HEK293 (cell line): ENCODE measurements around the gene ARHGAP36.

Source experiments
- CTCF ChIA-PET: fragments of 350-600 bp; formaldehyde crosslinking; extraction: SDS; loops from one replicate; lab custom pipeline; 2021; ENCODE audit warnings: antibody characterized with exemption; lab: Yijun Ruan, JAX
- POLR2A ChIA-PET: fragments of 300-600 bp; formaldehyde crosslinking; extraction: SDS; loops from one replicate; lab custom pipeline; 2020; ENCODE audit warnings: antibody characterized with exemption, inconsistent platforms; lab: Yijun Ruan, JAX
- H3K27ac ChIP-seq: fragments of 200-500 bp; sonication (Bioruptor generic); 2 replicates; pipeline ENCODE4 v1.5.1; 2014; ENCODE audit warnings: low read depth, low read length, control low read depth, inconsistent platforms; ENCODE audit errors: extremely low read depth
- H3K36me3 ChIP-seq, 2 experiments: fragments of 200-500 bp in 1 of 2; sonication (Bioruptor generic) in 1 of 2; 1 replicate in 1 of 2; 2 replicates in 1 of 2; pipeline ENCODE4 v1.5.1; 2014 to 2017; ENCODE audit warnings: inconsistent platforms in 2 of 2, low read length in 2 of 2; ENCODE audit not compliant: control insufficient read depth in 2 of 2, insufficient read depth in 1 of 2
- H3K4me1 ChIP-seq: fragments of 200-500 bp; sonication (Bioruptor generic); 2 replicates; pipeline ENCODE4 v1.5.1; 2014; ENCODE audit warnings: mild to moderate bottlenecking, low read length, inconsistent platforms; ENCODE audit not compliant: control insufficient read depth, insufficient read depth
- H3K4me3 ChIP-seq: 2 replicates; pipeline ENCODE4 v1.5.1; 2011; ENCODE audit warnings: low read depth, mild to moderate bottlenecking, control low read depth, low read length, moderate library complexity
- H3K9me3 ChIP-seq: fragments of 200-500 bp; sonication (Bioruptor generic); 2 replicates; pipeline ENCODE4 v1.5.1; 2014; ENCODE audit warnings: low read depth, low read length, inconsistent platforms; ENCODE audit not compliant: control insufficient read depth, insufficient read depth
- ATF2 ChIP-seq: fragments of 450-650 bp; formaldehyde crosslinking; IDR thresholded peaks from 2 replicates; pipeline ENCODE4 v1.5.1; 2016; ENCODE audit warnings: missing biosample characterization, missing genetic modification characterization, low read depth
- GLI4 ChIP-seq: fragments of 450-650 bp; formaldehyde crosslinking; IDR thresholded peaks from 2 replicates; pipeline ENCODE4 v1.5.1; 2016; ENCODE audit warnings: missing biosample characterization, missing genetic modification characterization
- GLIS2 ChIP-seq: fragments of 450-650 bp; formaldehyde crosslinking; IDR thresholded peaks from 2 replicates; pipeline ENCODE4 v1.5.1; 2016; ENCODE audit warnings: missing biosample characterization, missing genetic modification characterization
- KLF8 ChIP-seq: fragments of 450-650 bp; formaldehyde crosslinking; IDR thresholded peaks from 2 replicates; pipeline ENCODE4 v1.5.1; 2016; ENCODE audit warnings: missing biosample characterization, missing genetic modification characterization
- MZF1 ChIP-seq: fragments of 450-650 bp; formaldehyde crosslinking; IDR thresholded peaks from 2 replicates; pipeline ENCODE4 v1.5.1; 2017; ENCODE audit warnings: missing biosample characterization, missing genetic modification characterization, borderline replicate concordance
- REPIN1 ChIP-seq: fragments of 450-650 bp; formaldehyde crosslinking; IDR thresholded peaks from 2 replicates; pipeline ENCODE4 v1.5.1; 2017; ENCODE audit warnings: missing biosample characterization, missing genetic modification characterization, low read depth
- SCRT2 ChIP-seq: fragments of 450-650 bp; formaldehyde crosslinking; IDR thresholded peaks from 2 replicates; pipeline ENCODE4 v1.5.1; 2016; ENCODE audit warnings: missing biosample characterization, missing genetic modification characterization
- ZNF16 ChIP-seq: fragments of 450-650 bp; formaldehyde crosslinking; IDR thresholded peaks from 2 replicates; pipeline ENCODE4 v1.5.1; 2016; ENCODE audit warnings: low read depth, missing biosample characterization, missing genetic modification characterization
- ZNF174 ChIP-seq: fragments of 450-650 bp; formaldehyde crosslinking; IDR thresholded peaks from 2 replicates; pipeline ENCODE4 v1.5.0; 2017; ENCODE audit warnings: missing biosample characterization, mild to moderate bottlenecking, missing genetic modification characterization
- ZNF175 ChIP-seq: fragments of 450-650 bp; formaldehyde crosslinking; IDR thresholded peaks from 2 replicates; pipeline ENCODE4 v1.5.1; 2016; ENCODE audit warnings: missing biosample characterization, missing genetic modification characterization
- ZNF266 ChIP-seq: fragments of 450-650 bp; formaldehyde crosslinking; IDR thresholded peaks from 2 replicates; pipeline ENCODE4 v1.5.1; 2016; ENCODE audit warnings: missing biosample characterization, missing genetic modification characterization, low read depth
- ZNF350 ChIP-seq: fragments of 450-650 bp; formaldehyde crosslinking; IDR thresholded peaks from 2 replicates; pipeline ENCODE4 v1.5.0; 2017; ENCODE audit warnings: missing biosample characterization, mild to moderate bottlenecking, missing genetic modification characterization
- ZNF362 ChIP-seq: fragments of 450-650 bp; formaldehyde crosslinking; IDR thresholded peaks from 2 replicates; pipeline ENCODE4 v1.5.1; 2016; ENCODE audit warnings: missing biosample characterization, missing genetic modification characterization
- ZNF426 ChIP-seq: fragments of 450-650 bp; formaldehyde crosslinking; IDR thresholded peaks from 2 replicates; pipeline ENCODE4 v1.5.1; 2017; ENCODE audit warnings: missing biosample characterization, missing genetic modification characterization, mild to moderate bottlenecking, inconsistent platforms, moderate library complexity
- ZNF433 ChIP-seq: fragments of 450-650 bp; formaldehyde crosslinking; IDR thresholded peaks from 2 replicates; pipeline ENCODE4 v1.5.1; 2016; ENCODE audit warnings: missing biosample characterization, missing genetic modification characterization, low read depth
- ZNF501 ChIP-seq: fragments of 450-650 bp; formaldehyde crosslinking; IDR thresholded peaks from 2 replicates; pipeline ENCODE4 v1.5.1; 2016; ENCODE audit warnings: missing biosample characterization, missing genetic modification characterization
- ZNF544 ChIP-seq: fragments of 450-650 bp; formaldehyde crosslinking; IDR thresholded peaks from 2 replicates; pipeline ENCODE4 v1.5.0; 2017; ENCODE audit warnings: missing biosample characterization, missing genetic modification characterization
- ZNF571 ChIP-seq: fragments of 450-650 bp; formaldehyde crosslinking; IDR thresholded peaks from 2 replicates; pipeline ENCODE4 v1.5.0; 2017; ENCODE audit warnings: missing biosample characterization, missing genetic modification characterization
- ZNF600 ChIP-seq: fragments of 450-650 bp; formaldehyde crosslinking; IDR thresholded peaks from 2 replicates; pipeline ENCODE4 v1.5.1; 2016; ENCODE audit warnings: missing biosample characterization, missing genetic modification characterization
- ZNF624 ChIP-seq: fragments of 450-650 bp; formaldehyde crosslinking; IDR thresholded peaks from 2 replicates; pipeline ENCODE4 v1.5.1; 2017; ENCODE audit warnings: missing biosample characterization, missing genetic modification characterization
- ZNF645 ChIP-seq: fragments of 450-650 bp; formaldehyde crosslinking; IDR thresholded peaks from 2 replicates; pipeline ENCODE4; 2016; ENCODE audit warnings: missing biosample characterization, missing genetic modification characterization
- ZNF76 ChIP-seq: fragments of 450-650 bp; formaldehyde crosslinking; IDR thresholded peaks from 2 replicates; pipeline ENCODE4; 2016; ENCODE audit warnings: low read depth, missing biosample characterization, missing genetic modification characterization, borderline replicate concordance
- ZNF768 ChIP-seq: fragments of 450-650 bp; formaldehyde crosslinking; IDR thresholded peaks from 2 replicates; pipeline ENCODE4 v1.5.1; 2018; ENCODE audit warnings: missing biosample characterization, mild to moderate bottlenecking, missing genetic modification characterization
- ZSCAN30 ChIP-seq: fragments of 450-650 bp; IDR thresholded peaks from 2 replicates; pipeline ENCODE4 v1.5.1; 2018; ENCODE audit warnings: missing biosample characterization, mild to moderate bottlenecking, missing genetic modification characterization, moderate library complexity
- TF ChIP-seq, protein P1 (sequence below): fragments of 450-650 bp; formaldehyde crosslinking; optimal IDR thresholded peaks from 2 replicates; pipeline ENCODE3; 2016; ENCODE audit warnings: missing biosample characterization, mild to moderate bottlenecking, missing genetic modification characterization
- TF ChIP-seq, protein P2 (sequence below): fragments of 450-650 bp; formaldehyde crosslinking; IDR thresholded peaks from 2 replicates; pipeline ENCODE4 v1.5.0; 2017; ENCODE audit warnings: missing biosample characterization, missing genetic modification characterization, borderline replicate concordance
- TF ChIP-seq, protein P3 (sequence below): fragments of 450-650 bp; IDR thresholded peaks from 2 replicates; pipeline ENCODE4 v1.5.1; 2018; ENCODE audit warnings: missing biosample characterization, mild to moderate bottlenecking, missing genetic modification characterization

The ARHGAP36 gene

DNA sequence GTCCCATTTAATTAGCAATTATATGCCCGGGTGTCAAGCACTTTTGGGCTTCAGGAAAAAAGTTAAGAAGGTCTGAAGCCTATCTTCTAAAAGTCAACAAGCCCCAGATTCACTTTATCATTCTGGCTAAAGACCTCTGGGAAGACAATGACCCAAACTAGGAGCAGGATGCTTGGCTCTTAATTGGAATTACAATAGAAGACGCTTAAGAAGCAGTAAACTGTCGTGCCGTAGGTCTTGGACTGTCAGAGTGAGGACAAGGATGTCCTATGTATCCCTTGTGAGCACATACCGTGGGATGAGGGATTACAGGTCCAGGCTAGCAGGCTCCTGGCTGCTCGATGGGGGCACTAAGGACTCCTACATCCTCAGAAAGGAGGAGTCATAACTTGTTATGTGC, 3.2 kb upstream of the ARHGAP36 start (continued):
- TF ChIP-seq ZNF350 (no peak), ZNF16 (tag by site-specific recombination) (no peak), ZNF175 (tag by site-specific recombination) (no peak), ZNF426 (tag by site-specific recombination) (no peak), GLI4 (tag by site-specific recombination) (no peak)
- TF ChIP-seq, protein P1, sequence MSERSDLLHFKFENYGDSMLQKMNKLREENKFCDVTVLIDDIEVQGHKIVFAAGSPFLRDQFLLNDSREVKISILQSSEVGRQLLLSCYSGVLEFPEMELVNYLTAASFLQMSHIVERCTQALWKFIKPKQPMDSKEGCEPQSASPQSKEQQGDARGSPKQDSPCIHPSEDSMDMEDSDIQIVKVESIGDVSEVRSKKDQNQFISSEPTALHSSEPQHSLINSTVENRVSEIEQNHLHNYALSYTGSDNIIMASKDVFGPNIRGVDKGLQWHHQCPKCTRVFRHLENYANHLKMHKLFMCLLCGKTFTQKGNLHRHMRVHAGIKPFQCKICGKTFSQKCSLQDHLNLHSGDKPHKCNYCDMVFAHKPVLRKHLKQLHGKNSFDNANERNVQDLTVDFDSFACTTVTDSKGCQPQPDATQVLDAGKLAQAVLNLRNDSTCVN (tag by site-specific recombination): no peak

DNA sequence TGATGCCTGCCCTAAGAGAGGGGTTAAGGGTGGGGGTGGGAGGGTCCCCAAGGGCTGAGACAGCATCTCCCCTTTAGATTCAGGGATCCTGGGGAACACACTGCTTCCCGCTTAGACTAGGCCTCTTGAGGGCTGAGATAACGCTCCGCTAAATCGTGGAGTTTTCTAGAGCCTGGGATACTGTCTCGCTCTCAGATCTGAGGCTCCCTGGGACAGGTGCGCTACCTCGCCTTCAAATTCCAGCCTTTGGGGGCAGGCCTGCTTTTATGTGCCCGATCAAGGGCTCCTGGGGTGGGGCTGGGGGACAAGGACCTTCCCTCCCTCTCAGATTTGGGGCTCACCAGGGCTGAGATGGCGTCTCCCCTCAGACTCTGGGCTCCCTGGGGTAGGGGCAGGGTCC, 440 bp upstream of the ARHGAP36 start:
- Histone ChIP-seq H3K36me3 (no peaks in the 10 kb centered on the region), H3K27ac (no peak overlapping the region), H3K4me1 (no peaks in the 10 kb centered on the region), H3K4me3 (no peak overlapping the region), H3K9me3 (no peaks in the 10 kb centered on the region)
- CTCF ChIA-PET: no interaction called here
- POLR2A ChIA-PET: no interaction called here
- TF ChIP-seq, protein P2, sequence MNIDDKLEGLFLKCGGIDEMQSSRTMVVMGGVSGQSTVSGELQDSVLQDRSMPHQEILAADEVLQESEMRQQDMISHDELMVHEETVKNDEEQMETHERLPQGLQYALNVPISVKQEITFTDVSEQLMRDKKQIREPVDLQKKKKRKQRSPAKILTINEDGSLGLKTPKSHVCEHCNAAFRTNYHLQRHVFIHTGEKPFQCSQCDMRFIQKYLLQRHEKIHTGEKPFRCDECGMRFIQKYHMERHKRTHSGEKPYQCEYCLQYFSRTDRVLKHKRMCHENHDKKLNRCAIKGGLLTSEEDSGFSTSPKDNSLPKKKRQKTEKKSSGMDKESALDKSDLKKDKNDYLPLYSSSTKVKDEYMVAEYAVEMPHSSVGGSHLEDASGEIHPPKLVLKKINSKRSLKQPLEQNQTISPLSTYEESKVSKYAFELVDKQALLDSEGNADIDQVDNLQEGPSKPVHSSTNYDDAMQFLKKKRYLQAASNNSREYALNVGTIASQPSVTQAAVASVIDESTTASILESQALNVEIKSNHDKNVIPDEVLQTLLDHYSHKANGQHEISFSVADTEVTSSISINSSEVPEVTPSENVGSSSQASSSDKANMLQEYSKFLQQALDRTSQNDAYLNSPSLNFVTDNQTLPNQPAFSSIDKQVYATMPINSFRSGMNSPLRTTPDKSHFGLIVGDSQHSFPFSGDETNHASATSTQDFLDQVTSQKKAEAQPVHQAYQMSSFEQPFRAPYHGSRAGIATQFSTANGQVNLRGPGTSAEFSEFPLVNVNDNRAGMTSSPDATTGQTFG: no peak
- TF ChIP-seq SCRT2: no peak
- TF ChIP-seq ZNF600 (tag by site-specific recombination): no peak
- TF ChIP-seq ZNF768 (tag by site-specific recombination): no peak
- no peak for TF ChIP-seq ZNF624 (tag by site-specific recombination)
- TF ChIP-seq ZNF544 (tag by site-specific recombination): no peak
- no peak for TF ChIP-seq ZNF362 (tag by site-specific recombination)
- no peak for TF ChIP-seq ZSCAN30 (tag by site-specific recombination)
- TF ChIP-seq ZNF645 (tag by site-specific recombination): no peak
- TF ChIP-seq ZNF571 (tag by site-specific recombination): no peak
- no peak for TF ChIP-seq KLF8 (tag by site-specific recombination)

DNA sequence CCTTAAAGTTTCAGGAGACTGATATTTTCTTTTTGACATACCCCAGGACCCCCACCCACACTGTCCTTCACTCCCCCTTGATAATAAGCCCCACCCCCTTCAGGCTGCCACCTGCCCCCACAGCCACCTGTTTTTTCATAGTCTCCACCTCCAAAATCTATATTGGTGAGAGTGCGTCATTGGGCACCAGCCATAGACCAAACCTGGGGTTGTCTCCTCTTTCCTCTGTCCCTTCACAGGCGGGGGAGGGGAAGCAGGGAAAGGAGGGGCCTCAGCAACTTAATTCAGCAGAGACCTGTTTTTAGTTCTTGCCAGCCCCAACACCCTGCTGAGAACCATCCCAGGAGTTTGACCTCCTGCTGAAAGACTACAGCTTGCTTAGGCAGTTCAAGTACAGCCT, 1.1 kb downstream of the ARHGAP36 start:
- ChIA-PET POLR2A (no interaction called here), CTCF (interaction anchor here (1.4 kb wide), 1 partner anchor 9 kb away, joined by 4 read pairs; no protein-coding TSS in a partner anchor)
- Histone ChIP-seq H3K9me3 (no peaks in the 10 kb centered on the region), H3K4me1 (no peaks in the 10 kb centered on the region), H3K27ac (no peak overlapping the region), H3K36me3 (no peaks in the 10 kb centered on the region), H3K4me3 (no peak overlapping the region)
- TF ChIP-seq REPIN1 (tag by site-specific recombination) (no peak), ZNF266 (tag by site-specific recombination) (no peak), GLIS2 (tag by site-specific recombination) (no peak), ZNF174 (tag by site-specific recombination) (no peak), ZNF76 (no peak), ZNF433 (tag by site-specific recombination) (no peak), ATF2 (tag by site-specific recombination) (no peak), ZNF501 (tag by site-specific recombination) (no peak), MZF1 (no peak)
- TF ChIP-seq, protein P3, sequence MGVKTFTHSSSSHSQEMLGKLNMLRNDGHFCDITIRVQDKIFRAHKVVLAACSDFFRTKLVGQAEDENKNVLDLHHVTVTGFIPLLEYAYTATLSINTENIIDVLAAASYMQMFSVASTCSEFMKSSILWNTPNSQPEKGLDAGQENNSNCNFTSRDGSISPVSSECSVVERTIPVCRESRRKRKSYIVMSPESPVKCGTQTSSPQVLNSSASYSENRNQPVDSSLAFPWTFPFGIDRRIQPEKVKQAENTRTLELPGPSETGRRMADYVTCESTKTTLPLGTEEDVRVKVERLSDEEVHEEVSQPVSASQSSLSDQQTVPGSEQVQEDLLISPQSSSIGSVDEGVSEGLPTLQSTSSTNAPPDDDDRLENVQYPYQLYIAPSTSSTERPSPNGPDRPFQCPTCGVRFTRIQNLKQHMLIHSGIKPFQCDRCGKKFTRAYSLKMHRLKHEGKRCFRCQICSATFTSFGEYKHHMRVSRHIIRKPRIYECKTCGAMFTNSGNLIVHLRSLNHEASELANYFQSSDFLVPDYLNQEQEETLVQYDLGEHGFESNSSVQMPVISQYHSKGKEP: no peak
